Stomach (tissue), 9 donors: ENCODE measurements around the gene COQ4. TPM values are rescaled to one million over a fixed set of nuclear protein-coding genes. Genes with fewer than 3 reads are reported as not detected.

Experiments
- DNase-seq, 2 donors: peaks; one replicate each; pipeline versions ENCODE4 v3.0.0 to v3.0.0-alpha.2; 2013 to 2019
- H3K27ac ChIP-seq, 5 donors: fragments of 200-600 bp in 4 of 5; sonication (generic) in 4 of 5; one replicate each; pipeline ENCODE4 v1.5.1; 2013 to 2019; ENCODE audit warnings: mild to moderate bottlenecking in 1 of 5, moderate library complexity in 1 of 5
- H3K27me3 ChIP-seq, 3 donors: fragments of 200-600 bp; sonication (generic); one replicate each; pipeline ENCODE4 v1.5.1; 2017 to 2019; ENCODE audit warnings: mixed run types in 1 of 3
- H3K36me3 ChIP-seq, 4 donors: fragments of 200-600 bp; sonication (generic); 1 replicate in 3 of 4; 2 replicates in 1 of 4; pipeline ENCODE4 v1.5.1; 2016 to 2019
- H3K4me1 ChIP-seq, 4 donors: fragments of 200-600 bp; sonication (generic); one replicate each; pipeline ENCODE4 v1.5.1; 2016 to 2019
- H3K4me3 ChIP-seq, 4 donors: fragments of 200-600 bp; sonication (generic) in 3 of 4; one replicate each; pipeline ENCODE4 v1.5.1; 2016 to 2019; ENCODE audit warnings: mild to moderate bottlenecking in 1 of 4
- H3K9me3 ChIP-seq, 4 donors: fragments of 200-600 bp; sonication (generic); one replicate each; pipeline ENCODE4 v1.5.1; 2016 to 2019
- EP300 ChIP-seq: sonication (generic); formaldehyde crosslinking; IDR thresholded peaks from one replicate; pipeline ENCODE4 v1.6.1; 2017; ENCODE audit warnings: antibody characterized with exemption
- POLR2A ChIP-seq, 4 donors: fragments of 450-650 bp; IDR thresholded peaks; one replicate each; pipeline ENCODE4 v1.6.1; 2016; ENCODE audit warnings: antibody characterized with exemption in 4 of 4, control low read depth in 2 of 4, mild to moderate bottlenecking in 1 of 4, moderate library complexity in 1 of 4
- POLR2AphosphoS5 ChIP-seq, 3 donors: sonication (generic); formaldehyde crosslinking; IDR thresholded peaks; one replicate each; pipeline ENCODE4 v1.6.1; 2016; ENCODE audit warnings: antibody characterized with exemption in 3 of 3
- WGBS, 5 donors: extraction: QIAGEN DNeasy Blood & Tissue Kit in 3 of 5; methylation state at CpG; one replicate each; pipeline versions ENCODE4 v1.1.5 to v1.1.7; 2013 to 2018; 5-methylcytosine and 5-hydroxymethylcytosine counted together
- intact Hi-C: fragments of 100-400 bp; cut with DNase I; formaldehyde crosslinking; loops from one replicate; pipeline ENCODE4 v1.15.1; 2023; ENCODE audit warnings: low total_unique reads
- polyA plus RNA-seq, 3 donors: library from polyadenylated mRNA; stranded (reverse); fragments of 200-250 nt; gene quantifications; one replicate each; pipeline ENCODE4 v1.2.3, GENCODE V29; 2013
- total RNA-seq, 5 donors: library from RNA; depleted of rRNA; stranded (reverse); fragments of >200 nt; gene quantifications; one replicate each; pipeline versions ENCODE4 v1.1.0 to v1.2.3, GENCODE V29; 2014 to 2016
- TF ChIP-seq, protein P1 (sequence below), 7 experiments: fragments of 450-650 bp in 4 of 7; fragments of 200-600 bp in 3 of 7; sonication (generic) in 3 of 7; IDR thresholded peaks; one replicate each; pipeline ENCODE4 v1.5.1; 2016 to 2019; ENCODE audit warnings: antibody characterized with exemption in 7 of 7, control low read depth in 2 of 7, mild to moderate bottlenecking in 1 of 7
- donor health status: healthy with polysubstance abuse.
- donor health status: Bipolar disorder and iron deficiency.
- donor health status: healthy.

Gene COQ4
- total and polyA plus RNA-seq, 8 donors: 10.5 to 156 (median 63.7) TPM

DNA sequence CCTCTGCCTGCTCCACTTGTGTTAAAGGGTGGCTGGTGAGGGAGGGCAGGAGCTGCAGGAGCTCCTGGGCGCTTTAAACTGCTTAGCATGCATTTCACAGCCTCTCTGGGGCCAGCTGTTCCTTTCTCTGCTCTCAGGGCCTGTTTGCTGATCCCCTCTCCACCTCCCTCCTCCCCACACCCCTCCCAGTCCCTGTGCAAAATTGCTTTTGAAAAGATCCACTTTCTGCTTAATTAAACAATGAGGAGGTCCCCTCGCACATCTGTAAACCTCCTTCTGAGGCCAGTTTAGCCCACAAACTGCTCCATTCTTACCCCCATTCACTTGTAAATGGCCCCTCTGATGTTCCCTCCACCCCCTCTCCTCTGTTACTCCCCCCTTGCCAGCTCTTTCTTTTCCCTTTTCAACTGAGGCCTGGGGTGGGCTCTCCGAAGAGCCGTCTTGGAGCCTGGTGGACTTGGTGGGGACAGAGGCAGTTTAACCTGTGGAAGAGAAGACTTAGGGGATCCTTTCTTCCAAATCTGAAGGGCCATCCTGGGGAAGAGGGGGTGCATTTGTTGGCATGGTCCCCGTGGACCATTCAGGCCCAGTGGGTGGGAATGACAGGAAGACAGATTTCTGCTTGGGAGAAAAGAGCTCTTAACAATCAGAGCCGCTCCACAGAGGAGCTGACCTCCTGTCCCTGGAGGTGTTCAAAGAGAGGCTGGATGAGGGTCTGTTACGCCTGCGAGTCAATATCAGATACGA is 60.5 kb downstream of the COQ4 start:
- Histone ChIP-seq H3K4me3 (no peak overlapping the region), H3K27ac (no peak overlapping the region), H3K27me3 (no peaks in the 10 kb centered on the region), H3K36me3 (peaks cover 24 to 100% (median 99%) of the 10 kb centered on the region in 4 donors), H3K9me3 (no peaks in the 10 kb centered on the region), H3K4me1 (peaks cover 0 to 13% (median 5%) of the 10 kb centered on the region in 4 donors)
- WGBS, 5 donors: 79 to 91% (median 83%) methylated on average over 7 to 9 of the region's 9 CpGs
- DNase-seq: no peak
- TF ChIP-seq POLR2AphosphoS5 (IDR thresholded peaks at IDR 0.05): no peak
- TF ChIP-seq, protein P1, sequence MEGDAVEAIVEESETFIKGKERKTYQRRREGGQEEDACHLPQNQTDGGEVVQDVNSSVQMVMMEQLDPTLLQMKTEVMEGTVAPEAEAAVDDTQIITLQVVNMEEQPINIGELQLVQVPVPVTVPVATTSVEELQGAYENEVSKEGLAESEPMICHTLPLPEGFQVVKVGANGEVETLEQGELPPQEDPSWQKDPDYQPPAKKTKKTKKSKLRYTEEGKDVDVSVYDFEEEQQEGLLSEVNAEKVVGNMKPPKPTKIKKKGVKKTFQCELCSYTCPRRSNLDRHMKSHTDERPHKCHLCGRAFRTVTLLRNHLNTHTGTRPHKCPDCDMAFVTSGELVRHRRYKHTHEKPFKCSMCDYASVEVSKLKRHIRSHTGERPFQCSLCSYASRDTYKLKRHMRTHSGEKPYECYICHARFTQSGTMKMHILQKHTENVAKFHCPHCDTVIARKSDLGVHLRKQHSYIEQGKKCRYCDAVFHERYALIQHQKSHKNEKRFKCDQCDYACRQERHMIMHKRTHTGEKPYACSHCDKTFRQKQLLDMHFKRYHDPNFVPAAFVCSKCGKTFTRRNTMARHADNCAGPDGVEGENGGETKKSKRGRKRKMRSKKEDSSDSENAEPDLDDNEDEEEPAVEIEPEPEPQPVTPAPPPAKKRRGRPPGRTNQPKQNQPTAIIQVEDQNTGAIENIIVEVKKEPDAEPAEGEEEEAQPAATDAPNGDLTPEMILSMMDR (IDR thresholded peaks at IDR 0.05): no peak
- TF ChIP-seq EP300: no peak
- TF ChIP-seq POLR2A (IDR thresholded peaks at IDR 0.05): no peak
- intact Hi-C loops: no loop called here

Other genes starting within 250 kb of the COQ4 start
- gene PTGES2, start 195.1 kb upstream of the COQ4 start, total RNA-seq: 100 to 1,000 TPM in 3 of 5 donors, 10 to 100 TPM in 2; 47.2 to 570 (median 125) TPM
- gene PTGES2, start 195.1 kb upstream of the COQ4 start, polyA plus RNA-seq: 10 to 100 TPM; 50.1 to 69.9 (median 58.3) TPM
- 100 to 1,000 TPM in 3 of 5 donors, 10 to 100 TPM in 1, not detected in 1; 10.8 to 756 (median 444) TPM for gene LCN2, start 173.4 kb upstream of the COQ4 start, total RNA-seq
- 100 to 1,000 TPM in 2 of 3 donors, 10 to 100 TPM in 1; 33.1 to 922 (median 369) TPM for gene LCN2, start 173.4 kb upstream of the COQ4 start, polyA plus RNA-seq
- 100 to 1,000 TPM in 2 of 5 donors, 10 to 100 TPM in 2, not detected in 1; 17.8 to 193 (median 113) TPM for gene BBLN, start 162.6 kb upstream of the COQ4 start, total RNA-seq
- gene BBLN, start 162.6 kb upstream of the COQ4 start, polyA plus RNA-seq: 100 to 1,000 TPM; 108 to 161 (median 147) TPM
- gene CIZ1, start 131.3 kb upstream of the COQ4 start, total RNA-seq: 100 to 1,000 TPM in 1 of 5 donors, 10 to 100 TPM in 4; 15.2 to 217 (median 62.2) TPM
- gene CIZ1, start 131.3 kb upstream of the COQ4 start, polyA plus RNA-seq: 10 to 100 TPM; 41.0 to 62.7 (median 49.0) TPM
- 10 to 100 TPM; 20.1 to 60.8 (median 25.0) TPM for gene DNM1, start 119.5 kb upstream of the COQ4 start, total RNA-seq
- 1 to 10 TPM; 2.3 to 4.8 (median 3.5) TPM for gene DNM1, start 119.5 kb upstream of the COQ4 start, polyA plus RNA-seq
- gene GOLGA2, start 46.8 kb upstream of the COQ4 start, total RNA-seq: 100 to 1,000 TPM in 2 of 5 donors, 10 to 100 TPM in 3; 48.4 to 204 (median 92.7) TPM
- gene GOLGA2, start 46.8 kb upstream of the COQ4 start, polyA plus RNA-seq: 10 to 100 TPM; 54.3 to 62.3 (median 60.1) TPM
- 10 to 100 TPM in 2 of 5 donors, 1 to 10 TPM in 1, not detected in 2; 8.1 to 61.3 (median 13.0) TPM for gene SWI5, start 46.6 kb upstream of the COQ4 start, total RNA-seq
- 10 to 100 TPM; 31.8 to 36.5 (median 34.1) TPM for gene SWI5, start 46.6 kb upstream of the COQ4 start, polyA plus RNA-seq
- 10 to 100 TPM in 2 of 5 donors, 1 to 10 TPM in 3; 4.9 to 15.9 (median 7.6) TPM for gene TRUB2, start 392 bp upstream of the COQ4 start, total RNA-seq
- gene TRUB2, start 392 bp upstream of the COQ4 start, polyA plus RNA-seq: 10 to 100 TPM; 11.9 to 15.6 (median 15.3) TPM
- gene SLC27A4, start 17.7 kb downstream of the COQ4 start, total RNA-seq: 100 to 1,000 TPM in 1 of 5 donors, 10 to 100 TPM in 3, 1 to 10 TPM in 1; 9.0 to 200 (median 24.1) TPM
- 10 to 100 TPM in 2 of 3 donors, 1 to 10 TPM in 1; 6.0 to 21.4 (median 20.1) TPM for gene SLC27A4, start 17.7 kb downstream of the COQ4 start, polyA plus RNA-seq
- gene URM1, start 48.5 kb downstream of the COQ4 start, total RNA-seq: 10 to 100 TPM in 3 of 5 donors, 1 to 10 TPM in 1, under 1 TPM in 1; 0.58 to 28.3 (median 10.1) TPM
- 10 to 100 TPM; 41.0 to 59.3 (median 49.7) TPM for gene URM1, start 48.5 kb downstream of the COQ4 start, polyA plus RNA-seq
- 10 to 100 TPM in 4 of 5 donors, 1 to 10 TPM in 1; 5.5 to 22.8 (median 13.9) TPM for gene CERCAM, start 98.0 kb downstream of the COQ4 start, total RNA-seq
- gene CERCAM, start 98.0 kb downstream of the COQ4 start, polyA plus RNA-seq: 10 to 100 TPM in 2 of 3 donors, 1 to 10 TPM in 1; 6.3 to 12.1 (median 10.6) TPM
- 10 to 100 TPM in 4 of 5 donors, 1 to 10 TPM in 1; 9.4 to 42.4 (median 19.4) TPM for gene ODF2, start 133.2 kb downstream of the COQ4 start, total RNA-seq
- gene ODF2, start 133.2 kb downstream of the COQ4 start, polyA plus RNA-seq: 10 to 100 TPM in 1 of 3 donors, 1 to 10 TPM in 2; 7.2 to 12.7 (median 9.3) TPM
- gene GLE1, start 181.9 kb downstream of the COQ4 start, total RNA-seq: 10 to 100 TPM; 12.7 to 33.5 (median 23.9) TPM
- gene GLE1, start 181.9 kb downstream of the COQ4 start, polyA plus RNA-seq: 10 to 100 TPM; 10.3 to 14.7 (median 10.8) TPM
- gene SPTAN1, start 229.7 kb downstream of the COQ4 start, total RNA-seq: 100 to 1,000 TPM; 272 to 726 (median 399) TPM
- 100 to 1,000 TPM in 1 of 3 donors, 10 to 100 TPM in 2; 41.4 to 104 (median 49.0) TPM for gene SPTAN1, start 229.7 kb downstream of the COQ4 start, polyA plus RNA-seq